ENCODE data around the gene PRR5. TPM values are rescaled to one million over a fixed set of nuclear protein-coding genes. Genes with fewer than 3 reads are reported as not detected.

Gene PRR5
- total RNA-seq, 1 experiment from 2014 or later = 11.8 TPM

DNA sequence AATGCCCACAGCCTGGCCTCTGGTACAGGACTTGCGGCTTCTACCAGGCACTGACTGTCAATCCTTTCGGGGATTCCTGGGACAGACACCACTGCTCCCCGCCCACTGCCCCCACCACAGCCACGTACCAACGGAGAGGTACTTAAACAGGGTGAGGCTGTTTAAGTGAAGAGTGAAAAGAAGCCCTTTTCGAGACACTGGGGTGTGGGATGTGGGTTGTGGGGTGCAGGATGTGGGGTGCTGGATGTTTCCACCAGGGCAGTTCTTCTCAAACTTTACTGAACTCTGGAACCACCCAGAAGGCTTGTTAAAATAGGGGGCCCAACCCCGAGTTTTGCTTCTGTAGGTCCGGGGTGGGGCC, 34.2 kb upstream of the PRR5 start:
- Mint-ChIP-seq H3K4me1 (peaks cover 0 to 6% of the 10 kb centered on the region in 2 experiments; a peak in 3 of 4 replicates), H3K9me3 (peaks cover 0 to 3% of the 10 kb centered on the region in 2 experiments; a peak in 2 of 5 replicates), H3K27me3 (ENCODE audit: low read depth) (peaks cover 73% of the 10 kb centered on the region), H3K27ac (peak overlapping the region in 1 of 3 experiments; percentile 70; a peak in 1 of 7 replicates), H3K4me3 (peak overlapping the region; percentile 56 to 78), H3K36me3 (ENCODE audit: insufficient read depth in 1 of 3, low read depth in 3 of 3) (no peaks in the 10 kb centered on the region)
- Histone ChIP-seq H3T11ph (ENCODE audit: low read length) (no peak overlapping the region), H3K27me3 (ENCODE audit: insufficient read depth, low read length) (peaks cover 5% of the 10 kb centered on the region), H3K9me3 (ENCODE audit: control insufficient read depth, low read depth, low read length) (no peaks in the 10 kb centered on the region), H3K9ac (ENCODE audit: extremely low read depth, insufficient read length, low read length) (no peak overlapping the region), H3K23me2 (ENCODE audit: insufficient read length, low read depth, low read length, poor library complexity, severe bottlenecking) (peaks cover 4% of the 10 kb centered on the region), H4K91ac (ENCODE audit: insufficient read length, low read depth, low read length) (no peak overlapping the region), H3K27ac (ENCODE audit: insufficient read length, low read depth, low read length) (no peak overlapping the region), H3K14ac (ENCODE audit: insufficient read depth, low read length) (no peak overlapping the region), H2AK5ac (ENCODE audit: insufficient read length, low read length) (no peak overlapping the region), H3K4ac (ENCODE audit: low read depth, low read length) (no peak overlapping the region), H3K4me2 (ENCODE audit: insufficient read depth, insufficient read length, low read length) (peak overlapping the region; percentile 24), H3K79me2 (ENCODE audit: insufficient read depth, low read length) (no peaks in the 10 kb centered on the region), H4K8ac (replicated peaks; ENCODE audit: insufficient read length, low read depth, low read length) (no peak overlapping the region), H3K4me1 (ENCODE audit: insufficient read depth, low read length) (no peaks in the 10 kb centered on the region), H3K56ac (ENCODE audit: insufficient read length, low read depth, low read length) (no peak overlapping the region), H3K18ac (ENCODE audit: insufficient read length, low read depth, low read length) (no peak overlapping the region), H3K23ac (ENCODE audit: insufficient read length, low read depth, low read length) (no peak overlapping the region), H4K20me1 (ENCODE audit: control insufficient read depth, insufficient read depth, insufficient read length) (no peaks in the 10 kb centered on the region), H2BK20ac (ENCODE audit: low read depth, low read length, poor library complexity, severe bottlenecking) (no peak overlapping the region), H2BK5ac (ENCODE audit: insufficient read length, low read length) (no peak overlapping the region), H2BK120ac (ENCODE audit: low read depth, low read length, poor library complexity, severe bottlenecking) (no peak overlapping the region), H3K79me1 (ENCODE audit: insufficient read depth, low read depth, low read length, poor library complexity, severe bottlenecking) (no peaks in the 10 kb centered on the region), H2BK12ac (ENCODE audit: insufficient read length, low read depth, low read length) (no peak overlapping the region), H2BK15ac (ENCODE audit: low read depth, low read length) (no peak overlapping the region), H2AFZ (ENCODE audit: low read length) (no peak overlapping the region), H4K5ac (ENCODE audit: insufficient read length, low read depth, low read length) (no peak overlapping the region)
- DNase-seq = peak; percentile 42
- WGBS (ENCODE audit: extremely low coverage, insufficient read length, low lambda C conversion rate) = no CpG with 5 or more reads among the region's 8 CpGs
- TF ChIP-seq, protein P1, sequence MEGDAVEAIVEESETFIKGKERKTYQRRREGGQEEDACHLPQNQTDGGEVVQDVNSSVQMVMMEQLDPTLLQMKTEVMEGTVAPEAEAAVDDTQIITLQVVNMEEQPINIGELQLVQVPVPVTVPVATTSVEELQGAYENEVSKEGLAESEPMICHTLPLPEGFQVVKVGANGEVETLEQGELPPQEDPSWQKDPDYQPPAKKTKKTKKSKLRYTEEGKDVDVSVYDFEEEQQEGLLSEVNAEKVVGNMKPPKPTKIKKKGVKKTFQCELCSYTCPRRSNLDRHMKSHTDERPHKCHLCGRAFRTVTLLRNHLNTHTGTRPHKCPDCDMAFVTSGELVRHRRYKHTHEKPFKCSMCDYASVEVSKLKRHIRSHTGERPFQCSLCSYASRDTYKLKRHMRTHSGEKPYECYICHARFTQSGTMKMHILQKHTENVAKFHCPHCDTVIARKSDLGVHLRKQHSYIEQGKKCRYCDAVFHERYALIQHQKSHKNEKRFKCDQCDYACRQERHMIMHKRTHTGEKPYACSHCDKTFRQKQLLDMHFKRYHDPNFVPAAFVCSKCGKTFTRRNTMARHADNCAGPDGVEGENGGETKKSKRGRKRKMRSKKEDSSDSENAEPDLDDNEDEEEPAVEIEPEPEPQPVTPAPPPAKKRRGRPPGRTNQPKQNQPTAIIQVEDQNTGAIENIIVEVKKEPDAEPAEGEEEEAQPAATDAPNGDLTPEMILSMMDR (conservative IDR thresholded peaks at IDR 0.05) = no peak
